HG02884 (cell line): ENCODE data around the gene NPFF.

Experiments
- ATAC-seq: cut with Tn5 transposase; IDR thresholded peaks from one replicate; pipeline ENCODE4 v1.9.1; 2021; ENCODE audit warnings: mild to moderate bottlenecking, moderate library complexity; ENCODE audit not compliant: unreplicated experiment

NPFF gene

DNA sequence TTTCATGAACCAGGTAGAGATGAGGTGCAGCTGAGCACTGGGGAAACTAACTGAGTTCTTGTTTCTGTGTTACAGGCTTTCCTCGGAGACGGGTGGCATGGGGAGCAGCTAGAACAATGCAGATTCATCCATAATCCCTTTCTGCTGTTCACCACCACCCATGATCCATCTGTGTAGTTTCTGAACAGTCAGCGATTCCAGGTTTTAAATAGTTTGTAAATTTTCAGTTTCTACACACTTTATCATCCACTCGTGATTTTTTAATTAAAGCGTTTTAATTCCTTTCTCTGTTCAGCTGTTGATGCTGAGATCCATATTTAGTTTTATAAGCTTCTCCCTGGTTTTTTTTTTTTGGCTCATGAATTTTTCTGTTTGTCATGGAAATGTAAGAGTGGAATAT, 28.0 kb downstream of the NPFF start:
- no peak for ATAC-seq

GRCh38 chr12:53478865-53479264, 28.4 kb downstream of the NPFF start:
- ATAC-seq = no peak

DNA sequence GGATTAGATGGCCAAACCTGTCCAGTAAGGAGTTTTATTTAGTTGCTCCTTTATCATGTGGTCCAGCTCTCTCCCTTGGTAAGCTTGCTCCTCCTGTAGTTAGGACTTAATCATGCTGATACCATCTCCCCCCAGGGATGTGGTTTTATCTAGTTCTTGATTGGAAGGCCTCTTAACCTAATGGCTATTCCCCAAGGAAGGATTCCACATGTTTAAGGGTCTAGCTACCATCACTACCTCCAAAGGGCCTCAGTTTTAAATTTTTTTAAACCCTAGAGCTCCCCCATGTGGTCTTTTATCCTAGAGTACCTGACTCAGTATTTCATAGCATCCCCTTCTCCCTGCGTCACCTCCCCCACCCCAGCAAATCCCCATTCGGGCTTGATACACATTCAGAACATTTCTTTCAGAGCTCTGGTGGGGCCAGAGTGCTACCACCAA, 30.5 kb downstream of the NPFF start:
- no peak for ATAC-seq

DNA sequence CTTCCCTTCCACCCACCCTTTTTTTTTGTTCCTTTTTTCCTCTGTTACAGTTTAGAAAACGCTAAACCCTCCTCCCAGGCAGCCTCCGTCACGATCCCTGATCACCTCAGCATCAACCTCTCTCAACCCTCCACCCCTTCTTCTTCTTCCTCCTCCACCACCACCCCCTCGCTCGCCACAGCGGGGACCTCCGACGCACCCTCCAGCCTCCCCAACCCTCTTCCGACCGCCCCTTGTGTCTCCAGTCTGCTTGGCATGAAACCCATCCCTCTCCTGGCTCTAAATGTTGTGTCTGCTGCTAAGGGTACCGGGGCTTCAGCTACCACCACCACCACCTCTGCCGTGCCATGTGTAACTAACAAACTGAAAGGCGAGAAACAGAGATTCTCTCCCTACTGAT, 32.5 kb downstream of the NPFF start:
- ATAC-seq = no peak

DNA sequence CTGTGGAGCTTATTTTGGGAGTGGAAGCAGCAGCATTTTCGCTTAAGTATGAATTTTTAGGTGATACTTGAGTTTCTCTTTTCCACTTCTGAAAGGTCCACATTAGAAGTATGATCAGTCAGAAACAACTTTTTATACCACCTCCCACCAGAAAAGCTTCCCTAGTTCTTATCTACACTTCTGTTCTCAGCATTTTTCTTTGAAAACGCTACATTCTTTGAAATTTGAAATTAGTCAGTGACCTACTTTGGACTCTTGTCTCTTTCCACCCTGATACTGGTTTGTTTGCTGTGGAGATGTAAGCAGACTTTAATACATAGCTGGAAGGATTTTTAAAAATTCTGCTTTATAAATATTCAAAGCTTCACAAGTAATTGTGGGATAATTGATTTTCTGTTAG, 33.2 kb downstream of the NPFF start:
- no peak for ATAC-seq

- ATAC-seq = no peak
Observed at GRCh38 chr12:53472056-53472582, 35.2 kb downstream of the NPFF start.

DNA sequence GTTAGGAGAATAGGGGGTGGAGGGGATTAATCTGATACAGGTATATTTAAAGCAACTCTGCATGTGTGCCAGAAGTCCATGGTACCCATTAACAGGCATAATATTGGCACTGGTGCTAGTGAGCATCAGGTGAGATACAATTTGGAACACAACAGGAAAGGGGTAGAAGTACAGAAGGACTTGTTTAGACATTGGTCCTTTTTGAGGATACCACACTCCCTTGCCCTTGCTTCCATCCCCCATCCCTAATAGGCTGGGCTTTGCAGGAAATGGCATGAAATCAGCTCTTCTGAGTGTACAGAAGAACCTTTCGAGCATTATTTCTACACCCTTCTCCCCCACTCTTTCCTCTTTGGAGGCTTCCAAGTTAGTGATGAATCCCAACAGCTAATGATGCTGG, 39.0 kb downstream of the NPFF start:
- no peak for ATAC-seq

- ATAC-seq = no peak
Observed at GRCh38 chr12:53467880-53468279, 39.4 kb downstream of the NPFF start.

GRCh38 chr12:53467082-53467481, 40.2 kb downstream of the NPFF start:
- ATAC-seq = no peak

GRCh38 chr12:53466640-53467039, 40.6 kb downstream of the NPFF start:
- no peak for ATAC-seq

GRCh38 chr12:53465679-53466078, 41.6 kb downstream of the NPFF start:
- no peak for ATAC-seq

DNA sequence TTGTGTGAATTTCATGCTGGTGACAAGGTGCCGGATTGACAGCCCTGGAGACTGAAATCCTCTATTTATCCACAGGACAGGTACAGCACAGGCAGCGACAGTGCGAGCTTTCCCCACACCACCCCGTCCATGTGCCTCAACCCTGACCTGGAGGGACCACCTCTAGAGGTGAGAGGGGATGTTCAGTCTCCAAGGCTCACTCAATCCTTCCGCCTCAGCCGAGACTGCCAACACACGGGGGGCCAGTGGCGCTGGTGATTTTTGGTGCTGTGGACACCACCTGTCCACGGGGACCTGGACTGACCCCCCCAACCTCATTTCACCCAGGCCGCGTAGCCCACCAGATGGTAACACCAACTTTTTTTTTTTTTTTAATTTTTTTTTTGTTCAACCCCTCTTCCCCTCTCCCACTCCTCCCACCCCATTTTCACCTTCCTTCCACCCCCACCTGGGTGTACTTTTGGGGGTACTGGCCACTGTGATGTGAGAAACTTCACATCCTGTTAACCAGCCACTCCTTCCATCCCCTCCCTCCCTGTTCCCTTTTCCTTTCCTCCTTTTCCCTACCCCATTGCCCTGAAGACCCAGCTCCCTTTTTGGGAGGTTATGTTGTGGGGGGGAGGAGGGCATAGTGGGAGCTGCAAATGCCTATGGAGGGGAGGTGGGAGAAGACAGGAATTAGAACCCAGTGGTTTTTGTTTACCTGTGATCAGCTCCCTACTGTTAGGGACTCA, 42.4 kb downstream of the NPFF start:
- no peak for ATAC-seq

DNA sequence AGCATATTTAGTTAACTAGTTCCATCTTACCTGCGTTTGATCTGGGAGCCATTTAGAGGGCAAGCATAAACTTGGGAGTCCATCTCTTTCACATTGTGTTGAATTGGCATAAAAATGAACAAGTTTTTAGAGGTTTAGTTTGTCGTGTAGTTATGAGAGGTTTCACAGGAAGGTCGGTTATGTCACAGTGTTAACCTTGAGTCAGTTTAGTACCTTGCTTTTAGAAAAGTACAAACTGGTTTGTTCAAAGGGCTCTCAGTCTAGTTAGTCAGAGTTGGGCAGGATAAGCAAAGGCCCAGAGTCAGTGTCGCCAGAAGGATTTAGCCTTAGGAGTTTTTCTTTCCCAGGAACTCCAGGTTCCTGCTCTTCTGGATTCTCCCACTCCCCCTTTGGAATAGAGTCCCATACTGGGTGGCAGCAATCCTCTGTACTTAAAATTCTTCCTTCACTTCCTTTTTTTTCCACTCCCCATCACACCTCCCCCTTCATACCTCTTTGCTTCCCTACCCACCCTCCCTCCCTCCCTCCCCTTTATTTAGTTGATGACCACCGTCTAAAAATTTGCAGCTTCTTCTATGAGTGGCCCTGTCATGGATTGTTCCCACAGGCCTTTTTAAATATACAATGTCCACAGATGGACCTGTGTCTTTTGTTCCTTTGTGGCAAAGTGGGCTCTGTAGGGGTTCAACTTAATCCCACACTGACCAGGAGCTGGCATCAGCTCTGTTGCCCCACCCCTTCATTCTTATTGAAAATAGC, 43.3 kb downstream of the NPFF start:
- ATAC-seq = no peak

DNA sequence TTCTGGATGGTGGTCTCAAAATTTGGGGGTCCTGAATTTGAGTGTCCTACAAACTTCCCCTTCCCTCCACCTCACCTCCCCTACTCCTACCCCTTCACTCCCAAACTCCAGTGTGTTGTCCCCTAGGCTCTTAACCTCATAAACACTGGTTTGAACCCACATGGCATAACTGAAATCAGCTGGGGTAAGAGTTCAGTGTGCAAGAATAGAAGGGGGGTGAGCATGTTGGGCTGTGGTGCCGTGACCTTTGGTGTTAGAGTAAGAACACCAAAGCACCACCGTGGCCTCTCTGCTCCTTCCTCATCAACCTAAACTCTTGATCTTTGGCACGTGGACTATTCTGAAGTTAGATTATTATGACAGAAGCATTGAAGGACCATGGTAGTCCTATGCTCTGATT, 44.3 kb downstream of the NPFF start:
- no peak for ATAC-seq

DNA sequence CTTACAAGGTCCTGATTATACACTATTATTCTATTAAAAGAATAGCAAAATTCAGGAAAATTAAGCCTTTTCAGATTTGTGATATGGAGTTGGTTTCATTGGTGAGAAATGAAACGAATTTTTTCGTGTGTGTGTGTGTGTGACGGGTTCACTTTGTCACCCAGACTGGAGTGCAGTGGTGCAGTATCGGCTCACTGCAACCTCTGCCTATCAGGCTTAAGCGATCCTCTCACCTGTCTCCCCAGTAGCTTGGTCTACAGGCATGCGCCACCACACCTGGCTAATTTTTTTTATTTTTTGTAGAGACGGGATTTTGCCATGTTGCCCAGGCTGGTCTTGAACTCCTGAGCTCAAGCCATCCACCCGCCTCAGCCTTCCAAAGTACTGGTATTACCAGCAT, 45.7 kb downstream of the NPFF start:
- ATAC-seq = no peak

GRCh38 chr12:53461059-53461458, 46.2 kb downstream of the NPFF start:
- no peak for ATAC-seq

- ATAC-seq = no peak
Observed at GRCh38 chr12:53459097-53459496, 48.2 kb downstream of the NPFF start.
